ENCODE results near the gene CHRM4.

DNA sequence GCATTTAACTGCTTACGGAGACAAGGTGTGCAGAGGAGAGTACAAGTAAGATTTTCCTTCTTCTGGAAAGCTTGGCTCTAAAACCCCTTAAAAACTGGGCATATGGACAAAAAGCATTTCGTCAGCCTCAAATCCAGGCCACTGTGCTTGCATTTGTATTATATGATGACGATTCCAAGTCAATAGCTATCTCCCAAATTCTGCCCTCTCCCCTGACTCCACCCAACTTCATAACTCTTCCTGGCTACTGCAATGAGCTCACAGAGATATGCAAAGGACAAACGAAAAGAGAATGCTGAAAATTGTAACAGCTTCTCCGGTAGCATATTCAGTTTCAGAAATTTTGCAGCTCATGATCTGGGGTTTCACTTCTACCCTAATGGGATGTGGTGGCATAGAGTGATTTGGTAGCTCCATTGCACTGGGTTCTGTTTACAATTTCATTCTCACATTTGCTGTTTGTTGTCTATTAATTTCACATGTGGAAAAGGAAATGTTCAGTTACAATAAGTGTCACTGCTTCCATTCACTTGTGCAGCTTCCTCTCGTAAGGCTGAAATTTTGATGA, 45.6 kb upstream of the CHRM4 start:
- TF ChIP-seq JUND (IDR thresholded peaks at IDR 0.05) (no peak), POLR2AphosphoS5 (IDR thresholded peaks at IDR 0.05; ENCODE audit: low read depth, low read length) (no peak), EZH2phosphoT487 (IDR thresholded peaks at IDR 0.05; ENCODE audit: borderline replicate concordance) (no peak), POLR2A (IDR thresholded peaks at IDR 0.05; ENCODE audit: borderline replicate concordance, extremely low read depth, insufficient read depth, insufficient read length) (no peak), FOSL1 (IDR thresholded peaks at IDR 0.05; ENCODE audit: low read depth) (no peak), EZH2 (IDR thresholded peaks at IDR 0.05) (no peak), TCF7L2 (IDR thresholded peaks at IDR 0.05; ENCODE audit: borderline replicate concordance, extremely low read depth, insufficient read depth, insufficient read length) (no peak), YY1 (IDR thresholded peaks at IDR 0.05; ENCODE audit: extremely low read depth, insufficient replicate concordance, low read depth, low read length) (no peak), RAD21 (IDR thresholded peaks at IDR 0.05; ENCODE audit: low read depth) (no peak), SRF (IDR thresholded peaks at IDR 0.05; ENCODE audit: low read depth) (no peak), CEBPB (IDR thresholded peaks at IDR 0.05; ENCODE audit: low read depth) (no peak)
- TF ChIP-seq, protein P1, sequence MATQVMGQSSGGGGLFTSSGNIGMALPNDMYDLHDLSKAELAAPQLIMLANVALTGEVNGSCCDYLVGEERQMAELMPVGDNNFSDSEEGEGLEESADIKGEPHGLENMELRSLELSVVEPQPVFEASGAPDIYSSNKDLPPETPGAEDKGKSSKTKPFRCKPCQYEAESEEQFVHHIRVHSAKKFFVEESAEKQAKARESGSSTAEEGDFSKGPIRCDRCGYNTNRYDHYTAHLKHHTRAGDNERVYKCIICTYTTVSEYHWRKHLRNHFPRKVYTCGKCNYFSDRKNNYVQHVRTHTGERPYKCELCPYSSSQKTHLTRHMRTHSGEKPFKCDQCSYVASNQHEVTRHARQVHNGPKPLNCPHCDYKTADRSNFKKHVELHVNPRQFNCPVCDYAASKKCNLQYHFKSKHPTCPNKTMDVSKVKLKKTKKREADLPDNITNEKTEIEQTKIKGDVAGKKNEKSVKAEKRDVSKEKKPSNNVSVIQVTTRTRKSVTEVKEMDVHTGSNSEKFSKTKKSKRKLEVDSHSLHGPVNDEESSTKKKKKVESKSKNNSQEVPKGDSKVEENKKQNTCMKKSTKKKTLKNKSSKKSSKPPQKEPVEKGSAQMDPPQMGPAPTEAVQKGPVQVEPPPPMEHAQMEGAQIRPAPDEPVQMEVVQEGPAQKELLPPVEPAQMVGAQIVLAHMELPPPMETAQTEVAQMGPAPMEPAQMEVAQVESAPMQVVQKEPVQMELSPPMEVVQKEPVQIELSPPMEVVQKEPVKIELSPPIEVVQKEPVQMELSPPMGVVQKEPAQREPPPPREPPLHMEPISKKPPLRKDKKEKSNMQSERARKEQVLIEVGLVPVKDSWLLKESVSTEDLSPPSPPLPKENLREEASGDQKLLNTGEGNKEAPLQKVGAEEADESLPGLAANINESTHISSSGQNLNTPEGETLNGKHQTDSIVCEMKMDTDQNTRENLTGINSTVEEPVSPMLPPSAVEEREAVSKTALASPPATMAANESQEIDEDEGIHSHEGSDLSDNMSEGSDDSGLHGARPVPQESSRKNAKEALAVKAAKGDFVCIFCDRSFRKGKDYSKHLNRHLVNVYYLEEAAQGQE (IDR thresholded peaks at IDR 0.05; ENCODE audit: low read depth), result no peak
- TF ChIP-seq, protein P2, sequence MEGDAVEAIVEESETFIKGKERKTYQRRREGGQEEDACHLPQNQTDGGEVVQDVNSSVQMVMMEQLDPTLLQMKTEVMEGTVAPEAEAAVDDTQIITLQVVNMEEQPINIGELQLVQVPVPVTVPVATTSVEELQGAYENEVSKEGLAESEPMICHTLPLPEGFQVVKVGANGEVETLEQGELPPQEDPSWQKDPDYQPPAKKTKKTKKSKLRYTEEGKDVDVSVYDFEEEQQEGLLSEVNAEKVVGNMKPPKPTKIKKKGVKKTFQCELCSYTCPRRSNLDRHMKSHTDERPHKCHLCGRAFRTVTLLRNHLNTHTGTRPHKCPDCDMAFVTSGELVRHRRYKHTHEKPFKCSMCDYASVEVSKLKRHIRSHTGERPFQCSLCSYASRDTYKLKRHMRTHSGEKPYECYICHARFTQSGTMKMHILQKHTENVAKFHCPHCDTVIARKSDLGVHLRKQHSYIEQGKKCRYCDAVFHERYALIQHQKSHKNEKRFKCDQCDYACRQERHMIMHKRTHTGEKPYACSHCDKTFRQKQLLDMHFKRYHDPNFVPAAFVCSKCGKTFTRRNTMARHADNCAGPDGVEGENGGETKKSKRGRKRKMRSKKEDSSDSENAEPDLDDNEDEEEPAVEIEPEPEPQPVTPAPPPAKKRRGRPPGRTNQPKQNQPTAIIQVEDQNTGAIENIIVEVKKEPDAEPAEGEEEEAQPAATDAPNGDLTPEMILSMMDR (IDR thresholded peaks at IDR 0.05 in 2 of 3, conservative IDR thresholded peaks at IDR 0.05 in 1 of 3; ENCODE audit: borderline replicate concordance in 1 of 3, insufficient read depth in 1 of 3, low read depth in 2 of 3, low read length in 2 of 3), result no peak
- TF ChIP-seq, protein P3, sequence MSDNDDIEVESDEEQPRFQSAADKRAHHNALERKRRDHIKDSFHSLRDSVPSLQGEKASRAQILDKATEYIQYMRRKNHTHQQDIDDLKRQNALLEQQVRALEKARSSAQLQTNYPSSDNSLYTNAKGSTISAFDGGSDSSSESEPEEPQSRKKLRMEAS (IDR thresholded peaks at IDR 0.05), result no peak

Measured in HCT116 (cell line).